OCI-LY3 (cell line): ENCODE results near the gene EXTL2.

Source experiments
- EZH2phosphoT487 ChIP-seq: fragments of 200-600 bp; shearing (Covaris generic); IDR thresholded peaks from 2 replicates; pipeline ENCODE4 v1.6.1; 2018; ENCODE audit warnings: antibody characterized with exemption, mixed run types, low read depth
- TF ChIP-seq, protein P1 (sequence below): fragments of 200-600, 300-600 bp; sonication (generic); IDR thresholded peaks from 2 replicates; pipeline ENCODE4 v1.5.1; 2014; ENCODE audit warnings: antibody characterized with exemption, low read length, low read depth

DNA sequence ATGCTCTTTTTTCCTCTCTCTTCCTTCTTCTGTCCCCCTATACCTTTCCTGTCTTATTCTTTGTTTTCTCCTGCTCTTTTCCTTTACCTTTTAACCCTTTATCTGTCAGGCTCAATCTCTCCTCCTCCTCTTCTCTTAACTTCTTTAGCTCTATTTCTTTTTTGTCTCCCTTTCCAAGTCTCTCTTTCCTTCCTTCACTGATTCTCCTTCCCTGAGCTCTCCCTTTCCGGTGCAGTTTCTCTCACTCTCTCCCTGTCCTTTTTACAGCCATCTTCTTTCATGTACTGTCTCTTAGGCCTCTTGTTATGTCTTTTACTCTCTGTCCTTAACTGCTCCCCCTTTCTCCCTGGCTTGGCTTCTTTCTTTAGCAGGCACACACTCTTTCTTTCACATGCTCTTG lies 13.2 kb upstream of the EXTL2 start:
- TF ChIP-seq, protein P1, sequence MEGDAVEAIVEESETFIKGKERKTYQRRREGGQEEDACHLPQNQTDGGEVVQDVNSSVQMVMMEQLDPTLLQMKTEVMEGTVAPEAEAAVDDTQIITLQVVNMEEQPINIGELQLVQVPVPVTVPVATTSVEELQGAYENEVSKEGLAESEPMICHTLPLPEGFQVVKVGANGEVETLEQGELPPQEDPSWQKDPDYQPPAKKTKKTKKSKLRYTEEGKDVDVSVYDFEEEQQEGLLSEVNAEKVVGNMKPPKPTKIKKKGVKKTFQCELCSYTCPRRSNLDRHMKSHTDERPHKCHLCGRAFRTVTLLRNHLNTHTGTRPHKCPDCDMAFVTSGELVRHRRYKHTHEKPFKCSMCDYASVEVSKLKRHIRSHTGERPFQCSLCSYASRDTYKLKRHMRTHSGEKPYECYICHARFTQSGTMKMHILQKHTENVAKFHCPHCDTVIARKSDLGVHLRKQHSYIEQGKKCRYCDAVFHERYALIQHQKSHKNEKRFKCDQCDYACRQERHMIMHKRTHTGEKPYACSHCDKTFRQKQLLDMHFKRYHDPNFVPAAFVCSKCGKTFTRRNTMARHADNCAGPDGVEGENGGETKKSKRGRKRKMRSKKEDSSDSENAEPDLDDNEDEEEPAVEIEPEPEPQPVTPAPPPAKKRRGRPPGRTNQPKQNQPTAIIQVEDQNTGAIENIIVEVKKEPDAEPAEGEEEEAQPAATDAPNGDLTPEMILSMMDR = no peak
- no peak for TF ChIP-seq EZH2phosphoT487
